SK-MEL-5 (cell line): ENCODE measurements around the gene SMIM21. TPM values are rescaled to one million over a fixed set of nuclear protein-coding genes. Genes with fewer than 3 reads are reported as not detected.

Source experiments
- total RNA-seq: library from RNA; depleted of rRNA; stranded (reverse); fragments of >200 nt; shearing (Covaris generic); gene quantifications from 2 replicates; pipeline ENCODE4 v1.2.3, GENCODE V29; 2014; rRNA removed

SMIM21 gene
- total RNA-seq, 1 experiment from 2014 or later: not detected

Other genes starting within 250 kb of the SMIM21 start
- gene PTGR3, start 218.6 kb downstream of the SMIM21 start, total RNA-seq: 7.2 and 10.0 TPM in 2 replicates
- 3.0 and 4.1 TPM in 2 replicates for gene TSHZ1, start 216.9 kb downstream of the SMIM21 start, total RNA-seq